T-helper 1 cell (primary cell): ENCODE measurements around the gene MBD5.

Experiments
- DNase-seq, 5 donors: peaks; one replicate each; pipeline ENCODE4 v3.0.0-alpha.2; 2012 to 2020

The MBD5 gene

DNA sequence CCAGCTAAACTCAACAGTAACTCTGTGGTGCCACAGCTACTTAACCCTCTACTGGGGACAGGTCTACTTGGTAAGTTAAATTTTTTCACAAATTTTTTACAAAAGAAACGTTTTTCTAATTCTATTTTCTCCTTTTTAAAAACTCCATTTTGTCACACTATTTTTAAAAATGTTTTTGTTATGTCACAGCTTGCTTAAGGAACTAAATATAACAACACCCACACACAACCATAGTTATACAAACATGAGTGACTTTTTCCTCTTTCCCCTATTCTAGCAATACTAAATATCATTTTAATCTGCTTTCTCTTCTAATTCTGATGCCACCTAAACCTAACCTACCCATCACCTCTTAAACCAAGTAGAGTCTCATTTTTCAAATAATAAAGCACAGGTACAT is 463.2 kb downstream of the MBD5 start:
- DNase-seq, result no peak

- no peak for DNase-seq
Observed at GRCh38 chr2:148486655-148487054, 465.8 kb downstream of the MBD5 start.

DNA sequence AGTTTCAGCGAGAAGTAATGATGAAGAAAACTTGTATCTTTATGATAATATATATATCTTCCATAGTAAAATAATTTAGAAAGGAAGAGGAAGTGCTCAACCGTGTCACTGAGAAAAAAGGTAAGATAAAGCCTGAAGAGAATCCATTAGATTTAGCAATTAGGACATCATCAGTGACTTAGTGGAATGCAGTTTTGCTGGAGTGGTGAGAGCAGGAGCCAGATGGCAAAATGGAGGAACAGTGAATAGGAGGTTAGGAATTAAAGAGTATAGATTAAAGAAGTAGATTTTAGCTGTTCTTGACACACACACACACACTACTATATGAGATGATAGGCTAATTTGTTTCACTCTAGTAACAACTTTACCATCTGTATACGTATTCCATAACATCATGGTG is 466.5 kb downstream of the MBD5 start:
- DNase-seq, result no peak

- DNase-seq, result no peak
Observed at GRCh38 chr2:148490840-148491439, 470.0 kb downstream of the MBD5 start.

- DNase-seq, result no peak
Observed at GRCh38 chr2:148493822-148494563, 473.1 kb downstream of the MBD5 start.

DNA sequence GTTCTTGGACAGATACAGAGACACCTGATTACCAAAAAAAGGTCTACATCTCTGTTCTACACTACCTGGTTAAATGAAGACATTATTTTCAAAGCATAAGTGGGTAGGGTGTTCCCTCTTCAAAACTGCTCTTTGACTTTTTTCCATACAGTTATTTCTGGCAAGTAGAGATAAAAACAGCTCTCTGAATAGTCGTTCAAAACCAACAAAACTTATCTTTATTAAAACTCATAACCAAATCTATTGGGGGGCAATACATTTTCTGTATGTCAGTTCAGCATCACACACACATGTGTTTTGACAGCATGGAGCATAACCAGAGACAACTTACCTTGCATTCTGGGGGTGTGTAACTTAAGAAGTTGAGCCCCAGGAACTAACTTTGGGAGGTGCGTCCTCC is 474.7 kb downstream of the MBD5 start:
- no peak for DNase-seq

DNA sequence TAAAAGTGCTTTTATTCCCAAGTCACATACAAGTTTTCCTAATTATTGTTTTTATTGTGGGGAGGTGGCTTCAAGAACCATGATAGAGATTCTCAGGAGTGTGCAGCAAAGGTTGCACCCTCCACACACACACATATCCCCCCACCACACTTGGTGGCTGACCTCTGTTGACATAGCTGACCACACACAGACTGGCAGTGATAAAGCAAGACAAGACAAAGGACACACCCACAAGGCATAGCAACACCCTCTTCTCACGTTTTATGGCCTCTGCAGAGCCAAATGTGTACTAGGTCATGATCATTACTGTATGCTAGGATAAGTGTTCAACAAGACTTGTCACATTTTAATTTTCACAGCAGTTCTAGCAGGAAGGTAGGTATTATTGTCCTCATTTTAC is 480.7 kb downstream of the MBD5 start:
- DNase-seq, result no peak

- DNase-seq, result no peak
Observed at GRCh38 chr2:148503516-148503915, 482.6 kb downstream of the MBD5 start.

GRCh38 chr2:148507970-148508369 is 487.1 kb downstream of the MBD5 start:
- no peak for DNase-seq

GRCh38 chr2:148508878-148509287 is 488.0 kb downstream of the MBD5 start:
- no peak for DNase-seq

- peak; percentile 51 to 88 (median 72) for DNase-seq
Observed at GRCh38 chr2:148509288-148509902, 488.5 kb downstream of the MBD5 start.

- DNase-seq, result no peak
Observed at GRCh38 chr2:148511883-148512282, 491.0 kb downstream of the MBD5 start.

DNA sequence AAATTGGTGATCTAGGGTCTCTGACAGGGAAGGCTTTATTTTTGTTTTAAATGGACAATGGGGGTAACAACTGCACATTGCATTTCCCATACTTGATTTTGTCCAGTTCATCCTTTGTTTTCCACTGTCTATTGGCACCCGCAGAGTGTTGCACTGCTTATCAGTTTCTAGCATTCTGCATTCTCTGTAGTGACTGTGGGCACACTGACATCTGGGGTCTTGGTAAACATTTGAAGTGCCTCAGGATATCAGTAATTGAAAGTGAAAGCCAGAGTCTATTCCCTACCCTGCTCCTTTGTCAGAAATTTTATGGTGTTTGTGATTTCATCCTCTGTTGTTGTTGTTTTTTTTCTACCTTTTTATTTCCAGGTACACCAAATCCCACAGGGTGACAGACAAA is 491.6 kb downstream of the MBD5 start:
- no peak for DNase-seq

- DNase-seq, result no peak
Observed at GRCh38 chr2:148513427-148513826, 492.5 kb downstream of the MBD5 start.

DNA sequence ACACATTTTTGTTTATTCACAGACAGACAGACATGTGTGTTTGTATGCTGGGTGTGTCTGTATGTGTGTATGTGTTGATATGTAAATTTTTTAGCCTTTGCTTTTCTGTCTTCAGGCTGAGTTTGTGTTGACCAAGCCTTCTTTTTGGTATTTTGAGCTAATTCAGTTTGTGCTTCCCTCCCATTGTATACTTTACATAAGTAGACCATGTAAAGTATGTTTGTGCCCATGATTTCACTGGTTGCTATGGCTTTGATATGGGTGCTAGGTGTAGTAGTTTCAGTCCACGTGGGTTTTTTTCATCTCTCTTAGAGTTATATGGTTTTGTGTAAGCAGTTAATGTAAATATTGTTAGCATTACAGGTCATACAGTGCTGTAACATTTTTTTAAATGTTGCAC is 494.2 kb downstream of the MBD5 start:
- no peak for DNase-seq

- DNase-seq, result no peak
Observed at GRCh38 chr2:148515976-148516375, 495.1 kb downstream of the MBD5 start.

GRCh38 chr2:148517296-148517695 is 496.4 kb downstream of the MBD5 start:
- no peak for DNase-seq

- DNase-seq, result no peak
Observed at GRCh38 chr2:148517822-148518221, 496.9 kb downstream of the MBD5 start.

- no peak for DNase-seq
Observed at GRCh38 chr2:148519013-148519412, 498.1 kb downstream of the MBD5 start.

- no peak for DNase-seq
Observed at GRCh38 chr2:148521181-148521580, 500.3 kb downstream of the MBD5 start.

DNA sequence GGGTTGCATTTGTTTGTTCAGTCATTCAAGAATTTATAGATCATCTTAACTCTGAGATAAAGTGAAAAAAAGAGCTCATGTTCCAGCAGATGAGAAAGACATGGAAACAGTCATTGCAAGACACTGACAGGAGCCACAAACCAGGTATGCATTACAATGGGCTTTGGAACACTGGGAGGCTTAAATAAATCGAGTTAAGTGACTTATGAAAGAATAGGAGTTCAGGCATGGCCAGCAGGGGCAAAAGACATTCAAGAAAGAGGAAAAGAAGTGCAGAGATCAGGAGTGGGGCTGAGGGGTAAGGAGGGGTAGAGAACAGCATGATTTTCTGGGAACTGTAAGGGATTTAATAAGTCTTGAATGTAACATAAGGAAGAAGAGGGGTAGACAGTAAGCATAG is 502.4 kb downstream of the MBD5 start:
- DNase-seq, result no peak

GRCh38 chr2:148524519-148524919 is 503.6 kb downstream of the MBD5 start:
- peak in 4 of 5 donors; percentile 33 to 89 (median 42) for DNase-seq

DNA sequence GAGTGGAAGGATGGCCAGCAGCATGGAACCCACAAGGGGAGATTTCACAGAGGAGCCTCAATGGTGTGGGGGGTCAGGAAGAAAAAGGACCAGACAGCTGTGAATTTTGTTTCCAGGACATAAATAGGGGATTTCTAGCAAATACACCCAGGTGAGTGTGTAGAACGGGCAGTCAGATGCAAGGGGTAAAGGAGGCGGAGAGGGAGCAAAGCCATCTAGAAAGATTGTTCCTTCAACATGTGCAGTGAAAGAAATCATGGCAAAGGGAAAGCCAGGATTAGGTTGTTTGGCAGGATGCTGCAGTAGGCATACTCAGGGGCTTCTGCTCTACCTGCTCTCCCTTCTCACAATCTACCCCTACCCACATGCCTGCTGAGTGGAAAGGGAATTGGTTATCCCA is 504.2 kb downstream of the MBD5 start:
- no peak for DNase-seq
